K562 (cell line): ENCODE measurements around the gene MICOS13. TPM values are rescaled to one million over a fixed set of nuclear protein-coding genes. Genes with fewer than 3 reads are reported as not detected.

Experiments
- CHD1 ChIP-seq: fragments of 200-600 bp; sonication (generic); IDR thresholded peaks from one replicate; pipeline ENCODE4 v1.6.1; 2012; ENCODE audit warnings: mild to moderate bottlenecking, moderate library complexity, low read length, inconsistent platforms
- COPS2 ChIP-seq: fragments of 450-650 bp; conservative IDR thresholded peaks from 2 replicates; pipeline ENCODE4 v1.6.1; 2016; ENCODE audit warnings: mild to moderate bottlenecking, moderate library complexity
- EGR1 ChIP-seq: fragments of 450-650 bp; conservative IDR thresholded peaks from 2 replicates; pipeline ENCODE4 v1.6.1; 2017; ENCODE audit warnings: mild to moderate bottlenecking
- ELF2 ChIP-seq: fragments of 250-450 bp; sonication (Bioruptor Pico); IDR thresholded peaks from 2 replicates; pipeline ENCODE4 v1.5.0; 2021; ENCODE audit warnings: mild to moderate bottlenecking
- FOXM1 ChIP-seq, 2 experiments: fragments of 450-650 bp in 1 of 2; sonication (generic) in 1 of 2; formaldehyde crosslinking in 1 of 2; IDR thresholded peaks; 2 replicates each; pipeline versions ENCODE4 v1.6.1 to v1.9.0; 2017 to 2022; ENCODE audit warnings: low read depth in 2 of 2, mild to moderate bottlenecking in 2 of 2, missing genetic modification reagents in 1 of 2, moderate library complexity in 1 of 2
- ILF3 ChIP-seq: fragments of 450-650 bp; IDR thresholded peaks from 2 replicates; pipeline ENCODE4 v1.6.1; 2018; ENCODE audit warnings: antibody characterized with exemption, mild to moderate bottlenecking, moderate library complexity, borderline replicate concordance
- MYC ChIP-seq, 2 experiments: fragments of 250-450 bp in 1 of 2; sonication (Bioruptor Pico) in 1 of 2; IDR thresholded peaks; 2 replicates each; pipeline versions ENCODE4 v1.5.1 to v1.6.1; 2012 to 2021; ENCODE audit warnings: low read depth in 2 of 2, borderline replicate concordance in 1 of 2, improper control_type of control experiment in 1 of 2, low read length in 1 of 2, mild to moderate bottlenecking in 1 of 2, moderate library complexity in 1 of 2
- MYNN ChIP-seq, 2 experiments: sonication (generic); formaldehyde crosslinking in 1 of 2; IDR thresholded peaks; 2 replicates each; pipeline versions ENCODE4 v1.5.0 to v1.6.1; 2016 to 2020; ENCODE audit warnings: antibody characterized with exemption in 1 of 2, missing genetic modification reagents in 1 of 2
- NCOR1 ChIP-seq: fragments of 450-650 bp; IDR thresholded peaks from 2 replicates; pipeline ENCODE4 v1.6.1; 2016; ENCODE audit warnings: mild to moderate bottlenecking, moderate library complexity
- PKNOX1 ChIP-seq: fragments of 450-650 bp; IDR thresholded peaks from 2 replicates; pipeline ENCODE4 v1.6.1; 2016
- PML ChIP-seq: IDR thresholded peaks from 2 replicates; pipeline ENCODE4 v1.6.1; 2012; ENCODE audit warnings: low read length, inconsistent platforms
- POLR2H ChIP-seq: IDR thresholded peaks from 2 replicates; pipeline ENCODE4 v1.6.1; 2016; ENCODE audit warnings: missing genetic modification characterization, low read depth, mild to moderate bottlenecking, control low read depth, missing compliant biosample characterization, moderate library complexity
- RBM22 ChIP-seq: fragments of 200-400 bp; formaldehyde crosslinking; IDR thresholded peaks from 2 replicates; pipeline ENCODE4 v1.6.1; 2018; ENCODE audit warnings: low read length, low read depth; ENCODE audit not compliant: poor library complexity, severe bottlenecking
- SMAD4 ChIP-seq: fragments of 250-450 bp; sonication (Bioruptor Pico); conservative IDR thresholded peaks from 2 replicates; pipeline ENCODE4 v1.8.0; 2021; ENCODE audit warnings: inconsistent platforms, mild to moderate bottlenecking, moderate library complexity
- TSHZ1 ChIP-seq: fragments of 250-450 bp; sonication (Bioruptor Pico); IDR thresholded peaks from 2 replicates; pipeline ENCODE4 v1.4.0; 2020; ENCODE audit warnings: mild to moderate bottlenecking, moderate library complexity
- ZNF134 ChIP-seq: fragments of 250-450 bp; sonication (Bioruptor Pico); conservative IDR thresholded peaks from 2 replicates; pipeline ENCODE4 v1.4.0; 2020
- ZSCAN32 ChIP-seq: fragments of 450-650 bp; formaldehyde crosslinking; IDR thresholded peaks from 2 replicates; pipeline ENCODE4 v1.4.0; 2020; ENCODE audit warnings: mild to moderate bottlenecking, moderate library complexity
- polyA plus RNA-seq, 8 experiments: library from polyadenylated mRNA; depleted of rRNA in 4 of 8; stranded (reverse) in 5 of 8; unstranded in 3 of 8; fragments of >200 nt; fragmentation: Nextera tagmentation in 2 of 8; fragmentation: Illumina TruSeq in 1 of 8; extraction: Ambion mirVana in 2 of 8; extraction: Trizol in 1 of 8; gene quantifications; 2 replicates each; pipeline versions ENCODE4 v1.2.1 to v1.2.3, GENCODE V29; 2011 to 2014; ENCODE audit warnings: inconsistent platforms in 1 of 8, missing spikeins in 1 of 8
- total RNA-seq, 7 experiments: library from RNA; depleted of rRNA in 6 of 7; stranded (reverse); fragments of >200 nt in 6 of 7; fragmentation: Illumina TruSeq in 2 of 7; extraction: Trizol in 2 of 7; gene quantifications; 2 replicates each; pipeline versions ENCODE4 v1.2.1 to v1.2.3, GENCODE V29; 2011 to 2021; ENCODE audit warnings: low replicate concordance in 1 of 7
- TF ChIP-seq, protein P1 (sequence below), 2 experiments: fragments of 250-450 bp in 1 of 2; fragments of 450-650 bp in 1 of 2; sonication (Bioruptor Pico) in 1 of 2; IDR thresholded peaks; 2 replicates each; pipeline versions ENCODE4 v1.6.1 to v1.8.0; 2016 to 2021; ENCODE audit warnings: mild to moderate bottlenecking in 2 of 2, moderate library complexity in 2 of 2, missing compliant biosample characterization in 1 of 2, missing genetic modification characterization in 1 of 2
- TF ChIP-seq, protein P2 (sequence below): fragments of 250-450 bp; sonication (Bioruptor Pico); IDR thresholded peaks from 2 replicates; pipeline ENCODE4 v1.4.0; 2020; ENCODE audit warnings: mild to moderate bottlenecking, moderate library complexity

Gene MICOS13
- total and polyA plus RNA-seq, 9 of the 15 experiments (the other 6 are each of a cell fraction or from before 2014, with no cell fraction given): 15.5 to 220 (median 49.4) TPM

- TF ChIP-seq, protein P1, sequence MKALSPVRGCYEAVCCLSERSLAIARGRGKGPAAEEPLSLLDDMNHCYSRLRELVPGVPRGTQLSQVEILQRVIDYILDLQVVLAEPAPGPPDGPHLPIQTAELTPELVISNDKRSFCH (CRISPR knock-in tag; IDR thresholded peaks at IDR 0.05): no peak
- TF ChIP-seq, protein P1 (tag; IDR thresholded peaks at IDR 0.05): no peak; the same call in 1 of the 2 replicates
- TF ChIP-seq MYC (IDR thresholded peaks at IDR 0.05; ENCODE audit: low read depth, low read length) (no peak), MYC (CRISPR knock-in tag; IDR thresholded peaks at IDR 0.05; ENCODE audit: borderline replicate concordance, low read depth) (peak; percentile 69; the same call in 1 of the 2 replicates), FOXM1 (IDR thresholded peaks at IDR 0.05; ENCODE audit: low read depth) (no peak), FOXM1 (CRISPR knock-in tag; IDR thresholded peaks at IDR 0.05; ENCODE audit: low read depth) (no peak), ZSCAN32 (CRISPR knock-in tag) (0 out of 2 replicates have a peak, but pooled peaks have one; percentile 43), ELF2 (no peak), MYNN (IDR thresholded peaks at IDR 0.05) (peak; percentile 28; the same call in 1 of the 2 replicates), MYNN (CRISPR knock-in tag; IDR thresholded peaks at IDR 0.05) (no peak), ZNF134 (CRISPR knock-in tag) (peak; percentile 56; the same call in 1 of the 2 replicates), RBM22 (peak; percentile 96), PKNOX1 (0 out of 2 replicates have a peak, but pooled peaks have one; percentile 4), EGR1 (peak; percentile 53), PML (peak; percentile 79), SMAD4 (0 out of 2 replicates have a peak, but pooled peaks have one; percentile 26), CHD1 (peak; percentile 72), POLR2H (tag) (peak; percentile 32; the same call in 1 of the 2 replicates), NCOR1 (peak; percentile 30; the same call in 1 of the 2 replicates), ILF3 (no peak), TSHZ1 (CRISPR knock-in tag) (no peak), COPS2 (no peak)
- TF ChIP-seq, protein P2, sequence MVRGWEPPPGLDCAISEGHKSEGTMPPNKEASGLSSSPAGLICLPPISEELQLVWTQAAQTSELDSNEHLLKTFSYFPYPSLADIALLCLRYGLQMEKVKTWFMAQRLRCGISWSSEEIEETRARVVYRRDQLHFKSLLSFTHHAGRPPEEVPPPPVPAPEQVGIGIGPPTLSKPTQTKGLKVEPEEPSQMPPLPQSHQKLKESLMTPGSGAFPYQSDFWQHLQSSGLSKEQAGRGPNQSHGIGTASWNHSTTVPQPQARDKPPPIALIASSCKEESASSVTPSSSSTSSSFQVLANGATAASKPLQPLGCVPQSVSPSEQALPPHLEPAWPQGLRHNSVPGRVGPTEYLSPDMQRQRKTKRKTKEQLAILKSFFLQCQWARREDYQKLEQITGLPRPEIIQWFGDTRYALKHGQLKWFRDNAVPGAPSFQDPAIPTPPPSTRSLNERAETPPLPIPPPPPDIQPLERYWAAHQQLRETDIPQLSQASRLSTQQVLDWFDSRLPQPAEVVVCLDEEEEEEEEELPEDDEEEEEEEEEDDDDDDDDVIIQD (CRISPR knock-in tag): no peak
These were observed 11.8 kb upstream of the MICOS13 start (continued) for GRCh38 chr19:5691822-5692722.
